SK-N-SH treated with all-trans-retinoic acid at 6 μM for 48 hours (cell line): ENCODE data around the gene RASEF.

Source experiments
- ATAC-seq: fragments of 200-7000 bp; cut with Tn5 transposase; 3 replicates; pipeline ENCODE4 v1.9.1; 2020; ENCODE audit warnings: mild to moderate bottlenecking, moderate library complexity
- ARNTL ChIP-seq: fragments of 450-650 bp; formaldehyde crosslinking; IDR thresholded peaks from 2 replicates; pipeline ENCODE4 v1.5.0; 2020; ENCODE audit warnings: low read depth, mild to moderate bottlenecking, moderate library complexity, borderline replicate concordance
- BACH2 ChIP-seq: fragments of 250-450 bp; sonication (Bioruptor Pico); IDR thresholded peaks from 2 replicates; pipeline ENCODE4 v1.9.0; 2021; ENCODE audit warnings: mild to moderate bottlenecking, borderline replicate concordance
- CSDC2 ChIP-seq: fragments of 250-450 bp; sonication (Bioruptor Pico); IDR thresholded peaks from 2 replicates; pipeline ENCODE4 v1.5.0; 2020; ENCODE audit warnings: mild to moderate bottlenecking, moderate library complexity
- ESRRG ChIP-seq: fragments of 250-450 bp; sonication (Bioruptor Pico); IDR thresholded peaks from 2 replicates; pipeline ENCODE4 v1.6.1; 2021; ENCODE audit warnings: mild to moderate bottlenecking
- ISL1 ChIP-seq: fragments of 250-450 bp; sonication (Bioruptor Pico); IDR thresholded peaks from 2 replicates; pipeline ENCODE4 v2.1.2; 2022; ENCODE audit warnings: mild to moderate bottlenecking, moderate library complexity
- OSR1 ChIP-seq: fragments of 250-450 bp; sonication (Bioruptor Pico); IDR thresholded peaks from 2 replicates; pipeline ENCODE4 v1.8.0; 2022; ENCODE audit warnings: moderate library complexity, mild to moderate bottlenecking, inconsistent platforms
- PPARA ChIP-seq: fragments of 250-450 bp; sonication (Bioruptor Pico); IDR thresholded peaks from 2 replicates; pipeline ENCODE4 v1.5.0; 2020; ENCODE audit warnings: mild to moderate bottlenecking, borderline replicate concordance
- RARB ChIP-seq: fragments of 250-450 bp; sonication (Bioruptor Pico); IDR thresholded peaks from 2 replicates; pipeline ENCODE4 v1.8.0; 2021; ENCODE audit warnings: mild to moderate bottlenecking, moderate library complexity
- SNAI2 ChIP-seq: fragments of 250-450 bp; sonication (Bioruptor Pico); IDR thresholded peaks from 2 replicates; pipeline ENCODE4 v1.5.0; 2020; ENCODE audit warnings: mild to moderate bottlenecking, moderate library complexity
- TCF4 ChIP-seq: fragments of 250-450 bp; sonication (Bioruptor Pico); IDR thresholded peaks from 2 replicates; pipeline ENCODE4 v1.8.0; 2021; ENCODE audit warnings: mild to moderate bottlenecking, moderate library complexity, borderline replicate concordance
- TOX ChIP-seq: fragments of 250-450 bp; sonication (Bioruptor Pico); IDR thresholded peaks from 2 replicates; pipeline ENCODE4 v1.8.0; 2021; ENCODE audit warnings: mild to moderate bottlenecking, moderate library complexity, borderline replicate concordance
- ZC3H10 ChIP-seq: fragments of 250-450 bp; sonication (Bioruptor Pico); IDR thresholded peaks from 2 replicates; pipeline ENCODE4 v1.5.1; 2021; ENCODE audit warnings: mild to moderate bottlenecking, moderate library complexity
- ZFP3 ChIP-seq: fragments of 250-450 bp; sonication (Bioruptor Pico); IDR thresholded peaks from 2 replicates; pipeline ENCODE4 v1.5.0; 2020; ENCODE audit warnings: mild to moderate bottlenecking, moderate library complexity
- ZFP30 ChIP-seq: fragments of 450-650 bp; formaldehyde crosslinking; IDR thresholded peaks from 2 replicates; pipeline ENCODE4 v1.5.0; 2022; ENCODE audit warnings: mild to moderate bottlenecking, moderate library complexity
- ZNF565 ChIP-seq: fragments of 450-650 bp; formaldehyde crosslinking; conservative IDR thresholded peaks from 2 replicates; pipeline ENCODE4 v1.5.0; 2020; ENCODE audit warnings: low read depth, mild to moderate bottlenecking, moderate library complexity
- ZNF70 ChIP-seq: fragments of 450-650 bp; formaldehyde crosslinking; IDR thresholded peaks from 2 replicates; pipeline ENCODE4 v1.5.0; 2020; ENCODE audit warnings: mild to moderate bottlenecking, moderate library complexity
- ZNF8 ChIP-seq: fragments of 450-650 bp; formaldehyde crosslinking; IDR thresholded peaks from 2 replicates; pipeline ENCODE4 v1.5.0; 2020; ENCODE audit warnings: mild to moderate bottlenecking, moderate library complexity
- TF ChIP-seq, protein P1 (sequence below): fragments of 250-450 bp; sonication (Bioruptor Pico); IDR thresholded peaks from 2 replicates; pipeline ENCODE4 v1.8.0; 2020; ENCODE audit warnings: mild to moderate bottlenecking, moderate library complexity, borderline replicate concordance
- TF ChIP-seq, protein P2 (sequence below): fragments of 250-450 bp; sonication (Bioruptor Pico); IDR thresholded peaks from 2 replicates; pipeline ENCODE4 v1.5.1; 2020; ENCODE audit warnings: low read depth, mild to moderate bottlenecking, moderate library complexity
- TF ChIP-seq, protein P3 (sequence below): fragments of 250-450 bp; sonication (Bioruptor Pico); IDR thresholded peaks from 2 replicates; pipeline ENCODE4 v1.5.1; 2021; ENCODE audit warnings: mild to moderate bottlenecking, moderate library complexity
- TF ChIP-seq, protein P4 (sequence below): fragments of 250-450 bp; sonication (Bioruptor Pico); IDR thresholded peaks from 2 replicates; pipeline ENCODE4 v1.5.0; 2020; ENCODE audit warnings: mild to moderate bottlenecking, moderate library complexity
- TF ChIP-seq, protein P5 (sequence below): fragments of 250-450 bp; sonication (Bioruptor Pico); IDR thresholded peaks from 2 replicates; pipeline ENCODE4 v1.8.0; 2021; ENCODE audit warnings: low read depth, mild to moderate bottlenecking, moderate library complexity, borderline replicate concordance

Gene RASEF

DNA sequence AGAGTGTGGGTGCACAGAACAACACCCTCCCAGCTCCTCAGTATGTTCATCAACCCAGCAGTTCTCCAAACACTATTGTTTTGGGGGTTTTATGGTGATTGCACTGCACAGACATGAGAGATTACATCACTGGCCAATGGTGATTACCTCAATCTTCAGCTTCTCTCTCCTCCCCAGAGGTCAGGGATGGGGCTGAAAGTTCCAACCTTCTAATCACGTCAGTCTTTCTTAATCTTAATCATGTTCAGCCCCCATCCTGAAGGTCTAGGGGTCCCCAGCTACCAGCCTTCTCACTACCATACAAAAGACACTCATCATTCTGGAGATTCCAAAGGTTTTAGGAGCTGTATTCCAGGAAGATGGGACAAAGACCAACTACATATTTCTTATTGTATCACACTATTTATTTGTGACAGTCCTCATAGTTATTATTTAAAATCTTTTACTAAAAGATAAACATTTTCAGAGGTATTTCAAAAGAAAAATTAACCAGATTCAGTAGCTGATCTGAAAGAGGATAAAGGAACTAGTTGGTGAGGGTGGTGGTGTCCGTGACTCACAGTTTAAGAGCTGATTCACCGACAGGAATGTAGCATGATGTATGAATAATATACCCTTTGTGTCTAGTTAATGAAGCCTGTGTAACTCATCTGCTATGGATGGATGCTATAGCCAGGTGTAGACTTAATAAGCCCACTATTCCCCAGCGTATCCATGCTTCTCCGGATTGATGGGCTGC, 35.6 kb downstream of the RASEF start:
- TF ChIP-seq ISL1 (CRISPR knock-in tag) (peak; percentile 67), CSDC2 (no peak)
- TF ChIP-seq, protein P1, sequence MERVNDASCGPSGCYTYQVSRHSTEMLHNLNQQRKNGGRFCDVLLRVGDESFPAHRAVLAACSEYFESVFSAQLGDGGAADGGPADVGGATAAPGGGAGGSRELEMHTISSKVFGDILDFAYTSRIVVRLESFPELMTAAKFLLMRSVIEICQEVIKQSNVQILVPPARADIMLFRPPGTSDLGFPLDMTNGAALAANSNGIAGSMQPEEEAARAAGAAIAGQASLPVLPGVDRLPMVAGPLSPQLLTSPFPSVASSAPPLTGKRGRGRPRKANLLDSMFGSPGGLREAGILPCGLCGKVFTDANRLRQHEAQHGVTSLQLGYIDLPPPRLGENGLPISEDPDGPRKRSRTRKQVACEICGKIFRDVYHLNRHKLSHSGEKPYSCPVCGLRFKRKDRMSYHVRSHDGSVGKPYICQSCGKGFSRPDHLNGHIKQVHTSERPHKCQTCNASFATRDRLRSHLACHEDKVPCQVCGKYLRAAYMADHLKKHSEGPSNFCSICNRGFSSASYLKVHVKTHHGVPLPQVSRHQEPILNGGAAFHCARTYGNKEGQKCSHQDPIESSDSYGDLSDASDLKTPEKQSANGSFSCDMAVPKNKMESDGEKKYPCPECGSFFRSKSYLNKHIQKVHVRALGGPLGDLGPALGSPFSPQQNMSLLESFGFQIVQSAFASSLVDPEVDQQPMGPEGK (CRISPR knock-in tag) = no peak
- peak; percentile 95 for ATAC-seq

DNA sequence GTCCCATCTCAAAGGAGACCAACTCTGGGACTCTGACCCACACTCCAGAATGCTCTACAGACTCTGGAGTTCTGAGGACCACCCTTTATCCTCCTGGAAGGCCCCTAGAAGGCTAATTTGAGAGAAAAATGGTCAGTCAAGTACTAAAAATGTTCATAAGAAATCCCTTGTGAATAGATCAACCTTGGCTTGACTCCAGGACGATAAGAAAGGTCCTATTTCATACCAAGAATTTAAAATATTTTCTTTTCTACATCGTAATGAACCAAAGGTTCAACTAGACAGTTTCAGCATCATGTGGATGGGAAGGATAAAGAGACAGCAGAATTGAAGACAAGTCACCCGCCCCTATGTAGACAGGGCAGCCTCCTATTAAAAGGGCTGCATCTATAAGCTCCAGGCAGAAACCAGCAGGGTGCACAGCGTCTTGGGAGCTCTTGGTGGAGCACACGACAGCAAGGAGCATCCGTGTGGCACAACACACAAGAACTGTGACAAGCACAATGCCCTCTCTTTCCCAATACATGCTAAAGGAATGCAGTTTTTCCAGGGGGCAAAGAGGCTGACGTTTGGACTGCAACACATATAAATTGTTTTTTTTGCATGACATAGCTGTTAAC, 38.3 kb downstream of the RASEF start:
- TF ChIP-seq ARNTL (CRISPR knock-in tag) = no peak
- no peak for TF ChIP-seq TOX
- TF ChIP-seq, protein P2, sequence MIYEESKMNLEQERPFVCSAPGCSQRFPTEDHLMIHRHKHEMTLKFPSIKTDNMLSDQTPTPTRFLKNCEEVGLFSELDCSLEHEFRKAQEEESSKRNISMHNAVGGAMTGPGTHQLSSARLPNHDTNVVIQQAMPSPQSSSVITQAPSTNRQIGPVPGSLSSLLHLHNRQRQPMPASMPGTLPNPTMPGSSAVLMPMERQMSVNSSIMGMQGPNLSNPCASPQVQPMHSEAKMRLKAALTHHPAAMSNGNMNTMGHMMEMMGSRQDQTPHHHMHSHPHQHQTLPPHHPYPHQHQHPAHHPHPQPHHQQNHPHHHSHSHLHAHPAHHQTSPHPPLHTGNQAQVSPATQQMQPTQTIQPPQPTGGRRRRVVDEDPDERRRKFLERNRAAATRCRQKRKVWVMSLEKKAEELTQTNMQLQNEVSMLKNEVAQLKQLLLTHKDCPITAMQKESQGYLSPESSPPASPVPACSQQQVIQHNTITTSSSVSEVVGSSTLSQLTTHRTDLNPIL (CRISPR knock-in tag) = no peak
- no peak for TF ChIP-seq ZNF8 (CRISPR knock-in tag)
- TF ChIP-seq, protein P3, sequence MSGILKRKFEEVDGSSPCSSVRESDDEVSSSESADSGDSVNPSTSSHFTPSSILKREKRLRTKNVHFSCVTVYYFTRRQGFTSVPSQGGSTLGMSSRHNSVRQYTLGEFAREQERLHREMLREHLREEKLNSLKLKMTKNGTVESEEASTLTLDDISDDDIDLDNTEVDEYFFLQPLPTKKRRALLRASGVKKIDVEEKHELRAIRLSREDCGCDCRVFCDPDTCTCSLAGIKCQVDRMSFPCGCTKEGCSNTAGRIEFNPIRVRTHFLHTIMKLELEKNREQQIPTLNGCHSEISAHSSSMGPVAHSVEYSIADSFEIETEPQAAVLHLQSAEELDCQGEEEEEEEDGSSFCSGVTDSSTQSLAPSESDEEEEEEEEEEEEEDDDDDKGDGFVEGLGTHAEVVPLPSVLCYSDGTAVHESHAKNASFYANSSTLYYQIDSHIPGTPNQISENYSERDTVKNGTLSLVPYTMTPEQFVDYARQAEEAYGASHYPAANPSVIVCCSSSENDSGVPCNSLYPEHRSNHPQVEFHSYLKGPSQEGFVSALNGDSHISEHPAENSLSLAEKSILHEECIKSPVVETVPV = no peak
- no peak for TF ChIP-seq SNAI2 (CRISPR knock-in tag)
- TF ChIP-seq, protein P4, sequence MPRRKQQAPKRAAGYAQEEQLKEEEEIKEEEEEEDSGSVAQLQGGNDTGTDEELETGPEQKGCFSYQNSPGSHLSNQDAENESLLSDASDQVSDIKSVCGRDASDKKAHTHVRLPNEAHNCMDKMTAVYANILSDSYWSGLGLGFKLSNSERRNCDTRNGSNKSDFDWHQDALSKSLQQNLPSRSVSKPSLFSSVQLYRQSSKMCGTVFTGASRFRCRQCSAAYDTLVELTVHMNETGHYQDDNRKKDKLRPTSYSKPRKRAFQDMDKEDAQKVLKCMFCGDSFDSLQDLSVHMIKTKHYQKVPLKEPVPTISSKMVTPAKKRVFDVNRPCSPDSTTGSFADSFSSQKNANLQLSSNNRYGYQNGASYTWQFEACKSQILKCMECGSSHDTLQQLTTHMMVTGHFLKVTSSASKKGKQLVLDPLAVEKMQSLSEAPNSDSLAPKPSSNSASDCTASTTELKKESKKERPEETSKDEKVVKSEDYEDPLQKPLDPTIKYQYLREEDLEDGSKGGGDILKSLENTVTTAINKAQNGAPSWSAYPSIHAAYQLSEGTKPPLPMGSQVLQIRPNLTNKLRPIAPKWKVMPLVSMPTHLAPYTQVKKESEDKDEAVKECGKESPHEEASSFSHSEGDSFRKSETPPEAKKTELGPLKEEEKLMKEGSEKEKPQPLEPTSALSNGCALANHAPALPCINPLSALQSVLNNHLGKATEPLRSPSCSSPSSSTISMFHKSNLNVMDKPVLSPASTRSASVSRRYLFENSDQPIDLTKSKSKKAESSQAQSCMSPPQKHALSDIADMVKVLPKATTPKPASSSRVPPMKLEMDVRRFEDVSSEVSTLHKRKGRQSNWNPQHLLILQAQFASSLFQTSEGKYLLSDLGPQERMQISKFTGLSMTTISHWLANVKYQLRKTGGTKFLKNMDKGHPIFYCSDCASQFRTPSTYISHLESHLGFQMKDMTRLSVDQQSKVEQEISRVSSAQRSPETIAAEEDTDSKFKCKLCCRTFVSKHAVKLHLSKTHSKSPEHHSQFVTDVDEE (CRISPR knock-in tag) = no peak
- no peak for TF ChIP-seq ZFP30 (CRISPR knock-in tag)
- TF ChIP-seq, protein P5, sequence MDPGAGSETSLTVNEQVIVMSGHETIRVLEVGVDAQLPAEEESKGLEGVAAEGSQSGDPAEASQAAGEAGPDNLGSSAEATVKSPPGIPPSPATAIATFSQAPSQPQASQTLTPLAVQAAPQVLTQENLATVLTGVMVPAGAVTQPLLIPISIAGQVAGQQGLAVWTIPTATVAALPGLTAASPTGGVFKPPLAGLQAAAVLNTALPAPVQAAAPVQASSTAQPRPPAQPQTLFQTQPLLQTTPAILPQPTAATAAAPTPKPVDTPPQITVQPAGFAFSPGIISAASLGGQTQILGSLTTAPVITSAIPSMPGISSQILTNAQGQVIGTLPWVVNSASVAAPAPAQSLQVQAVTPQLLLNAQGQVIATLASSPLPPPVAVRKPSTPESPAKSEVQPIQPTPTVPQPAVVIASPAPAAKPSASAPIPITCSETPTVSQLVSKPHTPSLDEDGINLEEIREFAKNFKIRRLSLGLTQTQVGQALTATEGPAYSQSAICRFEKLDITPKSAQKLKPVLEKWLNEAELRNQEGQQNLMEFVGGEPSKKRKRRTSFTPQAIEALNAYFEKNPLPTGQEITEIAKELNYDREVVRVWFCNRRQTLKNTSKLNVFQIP (CRISPR knock-in tag) = no peak
- no peak for TF ChIP-seq ZFP3 (CRISPR knock-in tag)
- TF ChIP-seq OSR1 (CRISPR knock-in tag) = no peak
- TF ChIP-seq ESRRG (CRISPR knock-in tag) = no peak
- TF ChIP-seq TCF4 (CRISPR knock-in tag) = no peak
- no peak for TF ChIP-seq ZNF565 (CRISPR knock-in tag)
- no peak for TF ChIP-seq ISL1 (CRISPR knock-in tag)
- TF ChIP-seq RARB = no peak
- TF ChIP-seq PPARA = no peak
- TF ChIP-seq CSDC2 = no peak
- TF ChIP-seq ZNF70 (CRISPR knock-in tag) = no peak
- TF ChIP-seq, all 23 proteins: peak for 0
- no peak for ATAC-seq

DNA sequence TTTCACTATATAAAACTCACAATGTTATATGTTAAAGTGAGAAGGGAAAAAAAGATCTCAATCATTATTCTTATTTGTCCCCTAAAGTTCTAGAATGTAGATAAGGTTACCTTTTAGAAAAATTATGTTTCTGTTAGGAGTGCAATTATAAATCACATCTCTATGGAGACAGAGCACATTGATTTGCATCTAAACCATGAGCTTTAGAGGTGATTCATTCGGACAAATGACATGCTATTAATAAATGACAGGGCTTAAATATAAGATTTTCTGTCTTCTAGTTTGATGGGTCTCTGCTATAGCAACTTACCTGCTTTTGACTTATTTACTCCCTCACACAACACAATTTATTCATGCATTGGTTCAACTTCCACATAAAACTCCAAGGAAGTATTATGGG, 39.8 kb downstream of the RASEF start:
- ATAC-seq = no peak
- no peak for TF ChIP-seq TCF4 (CRISPR knock-in tag)
- no peak for TF ChIP-seq ZFP30 (CRISPR knock-in tag)
- TF ChIP-seq, protein P2 (CRISPR knock-in tag) = no peak
- no peak for TF ChIP-seq ZFP3 (CRISPR knock-in tag)
- no peak for TF ChIP-seq ZC3H10 (CRISPR knock-in tag)
- TF ChIP-seq CSDC2 = no peak
- no peak for TF ChIP-seq BACH2 (CRISPR knock-in tag)
- TF ChIP-seq OSR1 (CRISPR knock-in tag) = no peak
